HEK293T (cell line): ENCODE results near the gene CDH16.
"Not testable (repeated sequence)": the region's sequence is repeated elsewhere in the genome, so short reads cannot be mapped to it uniquely, and the experiment has no call there.

ENCODE experiments used
- ARNT ChIP-seq: fragments of 450-650 bp; IDR thresholded peaks from 2 replicates; pipeline ENCODE4 v1.6.1; 2017; ENCODE audit warnings: mild to moderate bottlenecking
- BHLHE40 ChIP-seq: fragments of 450-650 bp; IDR thresholded peaks from 2 replicates; pipeline ENCODE4 v1.6.1; 2016; ENCODE audit warnings: mild to moderate bottlenecking, moderate library complexity, borderline replicate concordance
- ELF4 ChIP-seq: fragments of 450-650 bp; IDR thresholded peaks from 2 replicates; pipeline ENCODE4 v1.6.1; 2017; ENCODE audit warnings: antibody characterized with exemption
- FOXA1 ChIP-seq: fragments of 450-650 bp; IDR thresholded peaks from 2 replicates; pipeline ENCODE4 v1.6.1; 2016; ENCODE audit warnings: mild to moderate bottlenecking
- FOXM1 ChIP-seq: fragments of 450-650 bp; IDR thresholded peaks from 2 replicates; pipeline ENCODE4 v1.6.1; 2017; ENCODE audit warnings: mild to moderate bottlenecking, borderline replicate concordance
- L3MBTL2 ChIP-seq: fragments of 450-650 bp; conservative IDR thresholded peaks from 2 replicates; pipeline ENCODE4 v1.6.1; 2016; ENCODE audit warnings: mild to moderate bottlenecking
- LEF1 ChIP-seq: fragments of 450-650 bp; IDR thresholded peaks from 2 replicates; pipeline ENCODE4 v1.6.1; 2017; ENCODE audit warnings: mild to moderate bottlenecking, borderline replicate concordance
- NFRKB ChIP-seq: fragments of 450-650 bp; IDR thresholded peaks from 2 replicates; pipeline ENCODE4 v1.6.1; 2016; ENCODE audit warnings: mild to moderate bottlenecking, moderate library complexity
- PKNOX1 ChIP-seq: fragments of 450-650 bp; IDR thresholded peaks from 2 replicates; pipeline ENCODE4 v1.6.1; 2016
- SP1 ChIP-seq: fragments of 450-650 bp; IDR thresholded peaks from 2 replicates; pipeline ENCODE4 v1.6.1; 2017
- SUZ12 ChIP-seq: fragments of 450-650 bp; IDR thresholded peaks from 2 replicates; pipeline ENCODE4 v1.6.1; 2016; ENCODE audit warnings: mild to moderate bottlenecking
- TARDBP ChIP-seq: fragments of 450-650 bp; IDR thresholded peaks from 2 replicates; pipeline ENCODE4 v1.6.1; 2016
- ZNF384 ChIP-seq: fragments of 450-650 bp; IDR thresholded peaks from 2 replicates; pipeline ENCODE4 v1.6.1; 2016

- not testable (repeated sequence) for TF ChIP-seq FOXA1, ARNT, SP1, FOXM1, TARDBP, SUZ12, ELF4, L3MBTL2, LEF1, BHLHE40, PKNOX1, ZNF384, NFRKB
Observed at GRCh38 chr16:66955363-66956153, 36.9 kb upstream of the CDH16 start.
